Esophagus muscularis mucosa (tissue), 3 donors: ENCODE measurements around the gene LMNA.

Source experiments
- EP300 ChIP-seq: sonication (generic); formaldehyde crosslinking; IDR thresholded peaks from one replicate; pipeline ENCODE4 v1.6.1; 2017; ENCODE audit warnings: antibody characterized with exemption
- TF ChIP-seq, protein P1 (sequence below), 3 experiments: fragments of 200-600 bp in 2 of 3; fragments of 450-650 bp in 1 of 3; sonication (generic) in 2 of 3; IDR thresholded peaks; one replicate each; pipeline ENCODE4 v1.5.1; 2017 to 2019; ENCODE audit warnings: antibody characterized with exemption in 3 of 3, mild to moderate bottlenecking in 2 of 3, moderate library complexity in 1 of 3

DNA sequence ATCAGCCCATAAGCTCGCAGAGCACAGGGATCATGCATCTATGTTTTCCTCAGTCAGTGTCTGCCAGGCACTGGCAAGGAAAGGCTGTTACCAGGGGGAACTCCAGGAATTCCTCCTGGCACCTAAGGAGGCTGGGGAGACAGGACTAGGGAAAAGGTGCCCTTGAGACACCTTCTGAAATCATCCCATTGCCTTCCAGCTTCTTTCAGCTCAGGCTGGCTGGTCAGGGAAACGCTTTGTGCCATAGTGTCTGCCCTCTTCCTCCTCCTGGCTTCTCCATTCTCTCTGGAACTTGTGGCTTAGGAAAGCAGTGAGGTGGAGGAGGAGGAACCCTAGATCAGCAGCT, 13.8 kb downstream of the LMNA start:
- TF ChIP-seq, protein P1, sequence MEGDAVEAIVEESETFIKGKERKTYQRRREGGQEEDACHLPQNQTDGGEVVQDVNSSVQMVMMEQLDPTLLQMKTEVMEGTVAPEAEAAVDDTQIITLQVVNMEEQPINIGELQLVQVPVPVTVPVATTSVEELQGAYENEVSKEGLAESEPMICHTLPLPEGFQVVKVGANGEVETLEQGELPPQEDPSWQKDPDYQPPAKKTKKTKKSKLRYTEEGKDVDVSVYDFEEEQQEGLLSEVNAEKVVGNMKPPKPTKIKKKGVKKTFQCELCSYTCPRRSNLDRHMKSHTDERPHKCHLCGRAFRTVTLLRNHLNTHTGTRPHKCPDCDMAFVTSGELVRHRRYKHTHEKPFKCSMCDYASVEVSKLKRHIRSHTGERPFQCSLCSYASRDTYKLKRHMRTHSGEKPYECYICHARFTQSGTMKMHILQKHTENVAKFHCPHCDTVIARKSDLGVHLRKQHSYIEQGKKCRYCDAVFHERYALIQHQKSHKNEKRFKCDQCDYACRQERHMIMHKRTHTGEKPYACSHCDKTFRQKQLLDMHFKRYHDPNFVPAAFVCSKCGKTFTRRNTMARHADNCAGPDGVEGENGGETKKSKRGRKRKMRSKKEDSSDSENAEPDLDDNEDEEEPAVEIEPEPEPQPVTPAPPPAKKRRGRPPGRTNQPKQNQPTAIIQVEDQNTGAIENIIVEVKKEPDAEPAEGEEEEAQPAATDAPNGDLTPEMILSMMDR (IDR thresholded peaks at IDR 0.05): no peak
- TF ChIP-seq EP300: no peak
